Activated CD4-positive, alpha-beta T cell treated with anti-CD3 and anti-CD28 coated beads, Interleukin-2, amount 10 ng/mL, durations not matched to agents 24 days and 14 days (primary cell): ENCODE measurements around the gene KNL1. TPM values are rescaled to one million over a fixed set of nuclear protein-coding genes. Genes with fewer than 3 reads are reported as not detected.

Experiments used
- DNase-seq: peaks from one replicate; pipeline ENCODE4 v3.0.0; 2022
- H3K27ac Mint-ChIP-seq: one replicate; pipeline ENCODE4 v1.8.0; 2022; ENCODE audit warnings: mild to moderate bottlenecking, mixed read lengths
- H3K27me3 Mint-ChIP-seq: one replicate; pipeline ENCODE4 v1.8.0; 2022; ENCODE audit warnings: mixed read lengths
- H3K36me3 Mint-ChIP-seq: one replicate; pipeline ENCODE4 v1.8.0; 2022; ENCODE audit warnings: low read depth, mild to moderate bottlenecking, mixed read lengths
- H3K4me1 Mint-ChIP-seq: one replicate; pipeline ENCODE4 v1.8.0; 2021; ENCODE audit warnings: mixed read lengths
- H3K4me3 Mint-ChIP-seq: one replicate; pipeline ENCODE4 v1.8.0; 2022; ENCODE audit warnings: mild to moderate bottlenecking, moderate library complexity, mixed read lengths
- H3K9me3 Mint-ChIP-seq: one replicate; pipeline ENCODE4 v1.8.0; 2021; ENCODE audit warnings: mixed read lengths
- intact Hi-C: fragments of 100-400 bp; cut with micrococcal nuclease; formaldehyde crosslinking; loops from one replicate; pipeline ENCODE4 v1.15.1; 2023
- total RNA-seq: library from RNA; stranded (reverse); gene quantifications from 2 replicates; pipeline ENCODE4 v1.2.3, GENCODE V29; 2022

Gene KNL1
- 25.3 and 25.6 TPM in 2 replicates for total RNA-seq

- DNase-seq, result peak; percentile 98
- peak within 1 kb of the TSS; percentile 88 for H3K4me3 Mint-ChIP-seq
- no peaks in the 10 kb centered on the region for H3K27me3 Mint-ChIP-seq
- peak within 1 kb of the TSS; percentile 95 for H3K27ac Mint-ChIP-seq
- intact Hi-C loops, result loop anchor here (1.0 to 10.0 kb wide), 5 partner anchors 25 to 213 kb away; partner anchors contain the start of genes C15orf62, CCDC32, DNAJC17 and GCHFR
- no peaks in the 10 kb centered on the region for H3K9me3 Mint-ChIP-seq
- H3K4me1 Mint-ChIP-seq, result peaks cover 36% of the 10 kb centered on the region
- H3K36me3 Mint-ChIP-seq, result peaks cover 2% of the 10 kb centered on the region
Observed at GRCh38 chr15:40593588-40594428, at the start of gene KNL1. TSS of gene KNL1 (plus strand) at chr15:40594249. CDS start at chr15:40602932, 8,683 bp downstream.

GRCh38 chr15:40545457-40545856 lies 48.6 kb upstream of the KNL1 start:
- DNase-seq, result no peak
- H3K9me3 Mint-ChIP-seq, result no peaks in the 10 kb centered on the region
- peaks cover 17% of the 10 kb centered on the region for H3K36me3 Mint-ChIP-seq
- no peak overlapping the region for H3K4me3 Mint-ChIP-seq
- H3K27me3 Mint-ChIP-seq, result no peaks in the 10 kb centered on the region
- H3K4me1 Mint-ChIP-seq, result peaks cover 9% of the 10 kb centered on the region
- H3K27ac Mint-ChIP-seq, result no peak overlapping the region
- intact Hi-C loops, result no loop called here

- peaks cover 27% of the 10 kb centered on the region for H3K36me3 Mint-ChIP-seq
- intact Hi-C loops, result no loop called here
Observed at GRCh38 chr15:40548610-40549009, 45.4 kb upstream of the KNL1 start.

GRCh38 chr15:40549894-40550293 lies 44.2 kb upstream of the KNL1 start:
- H3K4me1 Mint-ChIP-seq, result peaks cover 4% of the 10 kb centered on the region
- intact Hi-C loops, result no loop called here
- H3K27me3 Mint-ChIP-seq, result no peaks in the 10 kb centered on the region
- H3K36me3 Mint-ChIP-seq, result peaks cover 27% of the 10 kb centered on the region
- DNase-seq, result no peak
- no peak overlapping the region for H3K27ac Mint-ChIP-seq
- H3K9me3 Mint-ChIP-seq, result no peaks in the 10 kb centered on the region
- no peak overlapping the region for H3K4me3 Mint-ChIP-seq

More at GRCh38 chr15:40548610-40549009, 45.4 kb upstream of the KNL1 start:
- DNase-seq, result no peak
- no peak overlapping the region for H3K27ac Mint-ChIP-seq
- H3K4me3 Mint-ChIP-seq, result no peak overlapping the region
- H3K27me3 Mint-ChIP-seq, result no peaks in the 10 kb centered on the region
- no peaks in the 10 kb centered on the region for H3K9me3 Mint-ChIP-seq
- peaks cover 9% of the 10 kb centered on the region for H3K4me1 Mint-ChIP-seq

- Mint-ChIP-seq H3K9me3 (no peaks in the 10 kb centered on the region), H3K27me3 (no peaks in the 10 kb centered on the region), H3K4me1 (no peaks in the 10 kb centered on the region), H3K27ac (no peak overlapping the region), H3K36me3 (peaks cover 24% of the 10 kb centered on the region), H3K4me3 (no peak overlapping the region)
- DNase-seq, result no peak
- intact Hi-C loops, result no loop called here
Observed at GRCh38 chr15:40550341-40551037, 43.6 kb upstream of the KNL1 start.

- DNase-seq, result no peak
- Mint-ChIP-seq H3K36me3 (peaks cover 32% of the 10 kb centered on the region), H3K4me3 (no peak overlapping the region), H3K27me3 (no peaks in the 10 kb centered on the region), H3K27ac (no peak overlapping the region), H3K4me1 (peaks cover 2% of the 10 kb centered on the region), H3K9me3 (no peaks in the 10 kb centered on the region)
- intact Hi-C loops, result no loop called here
Observed at GRCh38 chr15:40554161-40554525, 39.9 kb upstream of the KNL1 start.

- intact Hi-C loops, result no loop called here
- Mint-ChIP-seq H3K9me3 (no peaks in the 10 kb centered on the region), H3K27me3 (no peaks in the 10 kb centered on the region), H3K36me3 (peaks cover 26% of the 10 kb centered on the region), H3K4me1 (peaks cover 6% of the 10 kb centered on the region), H3K4me3 (no peak overlapping the region), H3K27ac (no peak overlapping the region)
- DNase-seq, result no peak
Observed at GRCh38 chr15:40555876-40556275, 38.2 kb upstream of the KNL1 start.

GRCh38 chr15:40558952-40559742 lies 34.9 kb upstream of the KNL1 start:
- no peaks in the 10 kb centered on the region for H3K27me3 Mint-ChIP-seq
- H3K36me3 Mint-ChIP-seq, result peaks cover 23% of the 10 kb centered on the region
- H3K4me1 Mint-ChIP-seq, result peaks cover 12% of the 10 kb centered on the region
- intact Hi-C loops, result no loop called here
- no peak for DNase-seq
- no peaks in the 10 kb centered on the region for H3K9me3 Mint-ChIP-seq
- H3K27ac Mint-ChIP-seq, result no peak overlapping the region
- no peak overlapping the region for H3K4me3 Mint-ChIP-seq

- Mint-ChIP-seq H3K36me3 (peaks cover 6% of the 10 kb centered on the region), H3K9me3 (no peaks in the 10 kb centered on the region), H3K27me3 (no peaks in the 10 kb centered on the region), H3K4me1 (peaks cover 28% of the 10 kb centered on the region), H3K4me3 (no peak overlapping the region), H3K27ac (no peak overlapping the region)
- DNase-seq, result no peak
- intact Hi-C loops, result loop anchor here (10.0 kb wide), 2 partner anchors 202 to 552 kb away; partner anchors contain the start of genes C15orf62, GCHFR and INO80
Observed at GRCh38 chr15:40562691-40563090, 31.4 kb upstream of the KNL1 start.

- Mint-ChIP-seq H3K27ac (peak overlapping the region; percentile 20), H3K9me3 (no peaks in the 10 kb centered on the region), H3K4me1 (peaks cover 26% of the 10 kb centered on the region), H3K36me3 (peaks cover 6% of the 10 kb centered on the region), H3K4me3 (peak overlapping the region; percentile 91), H3K27me3 (no peaks in the 10 kb centered on the region)
- intact Hi-C loops, result loop anchor here (10.0 kb wide), 2 partner anchors 201 to 551 kb away; partner anchors contain the start of genes C15orf62, GCHFR and INO80
- DNase-seq, result no peak
Observed at GRCh38 chr15:40563426-40563825, 30.6 kb upstream of the KNL1 start.

- peaks cover 28% of the 10 kb centered on the region for H3K4me1 Mint-ChIP-seq
- peak within 1 kb of the TSS; percentile 94 for H3K27ac Mint-ChIP-seq
- no peaks in the 10 kb centered on the region for H3K27me3 Mint-ChIP-seq
- H3K36me3 Mint-ChIP-seq, result peaks cover 4% of the 10 kb centered on the region
- DNase-seq, result peak; percentile 99
- peak within 1 kb of the TSS; percentile 91 for H3K4me3 Mint-ChIP-seq
- no peaks in the 10 kb centered on the region for H3K9me3 Mint-ChIP-seq
- intact Hi-C loops, result loop anchor here (1.0 to 10.0 kb wide), 6 partner anchors 30 to 550 kb away; partner anchors contain the start of genes BAHD1, C15orf62, CHST14 and GCHFR
Observed at GRCh38 chr15:40564591-40565332, 29.3 kb upstream of the KNL1 start, which contains the start of gene CCDC32. TSS of gene CCDC32 (minus strand) at chr15:40565042. CDS start at chr15:40563015, 2,027 bp downstream.

- no peaks in the 10 kb centered on the region for H3K9me3 Mint-ChIP-seq
- intact Hi-C loops, result loop anchor here (1.0 to 10.0 kb wide), 6 partner anchors 29 to 549 kb away; partner anchors contain the start of genes BAHD1, C15orf62, CHST14 and GCHFR
- DNase-seq, result peak; percentile 64
- peak overlapping the region; percentile 94 for H3K27ac Mint-ChIP-seq
- peaks cover 5% of the 10 kb centered on the region for H3K36me3 Mint-ChIP-seq
- H3K4me1 Mint-ChIP-seq, result peaks cover 34% of the 10 kb centered on the region
- no peaks in the 10 kb centered on the region for H3K27me3 Mint-ChIP-seq
- peak overlapping the region; percentile 91 for H3K4me3 Mint-ChIP-seq
Observed at GRCh38 chr15:40565333-40566238, 28.5 kb upstream of the KNL1 start.
